Activated CD4-positive, alpha-beta memory T cell treated with anti-CD3 and anti-CD28 coated beads, Interleukin-2, amount 10 ng/mL, durations not matched to agents 7 days and 5 days (primary cell): ENCODE data around the gene ZBTB46. TPM values are rescaled to one million over a fixed set of nuclear protein-coding genes. Genes with fewer than 3 reads are reported as not detected.
"Not testable (repeated sequence)": the region's sequence is repeated elsewhere in the genome, so short reads cannot be mapped to it uniquely, and the experiment has no call there.

Source experiments
- CTCF ChIA-PET: fragments of 350-600 bp; sonication (Branson Sonifier 250); formaldehyde crosslinking; loops from one replicate; lab custom pipeline; 2021; ENCODE audit warnings: antibody characterized with exemption, inconsistent platforms; lab: Charles Lee
- POLR2A ChIA-PET: fragments of 350-600 bp; sonication (Branson Sonifier 250); formaldehyde crosslinking; loops from one replicate; lab custom pipeline; 2021; ENCODE audit warnings: antibody characterized with exemption; lab: Charles Lee
- DNase-seq: peaks from one replicate; pipeline ENCODE4 v3.0.0-alpha.2; 2020
- H3K27ac Mint-ChIP-seq: one replicate; pipeline ENCODE4 v1.8.0; 2021; ENCODE audit warnings: mild to moderate bottlenecking, mixed read lengths
- H3K27me3 Mint-ChIP-seq: one replicate; pipeline ENCODE4 v1.8.0; 2021; ENCODE audit warnings: mixed read lengths
- H3K36me3 Mint-ChIP-seq: one replicate; pipeline ENCODE4 v1.8.0; 2021; ENCODE audit warnings: low read depth, mixed read lengths
- H3K4me1 Mint-ChIP-seq: one replicate; pipeline ENCODE4 v1.8.0; 2021; ENCODE audit warnings: mixed read lengths
- H3K4me3 Mint-ChIP-seq: one replicate; pipeline ENCODE4 v1.8.0; 2021; ENCODE audit warnings: mild to moderate bottlenecking, mixed read lengths
- H3K9me3 Mint-ChIP-seq: one replicate; pipeline ENCODE4 v1.8.0; 2021; ENCODE audit warnings: mixed read lengths
- total RNA-seq, 2 experiments: library from RNA; stranded (reverse); gene quantifications; one replicate each; pipeline ENCODE4 v1.2.3, GENCODE V29; 2021

The ZBTB46 gene
- total RNA-seq, result under 1 TPM; 0.53 to 0.65 TPM

- ChIA-PET POLR2A (no interaction called here), CTCF (no interaction called here)
- H3K9me3 Mint-ChIP-seq, result no peaks in the 10 kb centered on the region
- peak within 1 kb of the TSS; percentile 53 for H3K27ac Mint-ChIP-seq
- H3K36me3 Mint-ChIP-seq, result peaks cover 4% of the 10 kb centered on the region
- peaks cover 48% of the 10 kb centered on the region for H3K27me3 Mint-ChIP-seq
- H3K4me1 Mint-ChIP-seq, result peaks cover 10% of the 10 kb centered on the region
- peak; percentile 39 for DNase-seq
- peak within 1 kb of the TSS; percentile 79 for H3K4me3 Mint-ChIP-seq
These were observed at the start of gene ZBTB46 for GRCh38 chr20:63830841-63831588. Gene ZBTB46, minus strand, starts transcription at chr20:63831264. Its CDS starts 40,507 bp downstream, at chr20:63790757.

GRCh38 chr20:63878899-63879663 is 48.0 kb upstream of the ZBTB46 start:
- no peaks in the 10 kb centered on the region for H3K9me3 Mint-ChIP-seq
- H3K4me3 Mint-ChIP-seq, result no peak overlapping the region
- DNase-seq, result no peak
- ChIA-PET CTCF (no interaction called here), POLR2A (interaction anchor here (0.6 kb wide), 1 partner anchor 14 kb away, joined by 4 read pairs; the partner anchor contains the start of gene TPD52L2)
- peaks cover 39% of the 10 kb centered on the region for H3K36me3 Mint-ChIP-seq
- peaks cover 12% of the 10 kb centered on the region for H3K4me1 Mint-ChIP-seq
- no peak overlapping the region for H3K27ac Mint-ChIP-seq
- H3K27me3 Mint-ChIP-seq, result no peaks in the 10 kb centered on the region

GRCh38 chr20:63877755-63878470 is 46.8 kb upstream of the ZBTB46 start:
- CTCF ChIA-PET, result no interaction called here
- peaks cover 21% of the 10 kb centered on the region for H3K4me1 Mint-ChIP-seq
- no peak for DNase-seq
- no peak overlapping the region for H3K4me3 Mint-ChIP-seq
- POLR2A ChIA-PET, result interaction anchor here (1.1 kb wide), 1 partner anchor 14 kb away, joined by 4 read pairs; no protein-coding TSS in a partner anchor
- H3K36me3 Mint-ChIP-seq, result peaks cover 41% of the 10 kb centered on the region
- H3K9me3 Mint-ChIP-seq, result no peaks in the 10 kb centered on the region
- no peaks in the 10 kb centered on the region for H3K27me3 Mint-ChIP-seq
- H3K27ac Mint-ChIP-seq, result no peak overlapping the region

- CTCF ChIA-PET, result no interaction called here
- H3K4me3 Mint-ChIP-seq, result no peak overlapping the region
These were observed 45.5 kb upstream of the ZBTB46 start for GRCh38 chr20:63876489-63877036.

GRCh38 chr20:63874241-63874640 is 43.2 kb upstream of the ZBTB46 start:
- Mint-ChIP-seq H3K36me3 (peaks cover 58% of the 10 kb centered on the region), H3K4me1 (peaks cover 34% of the 10 kb centered on the region), H3K27ac (peak overlapping the region; percentile 91)
- not testable (repeated sequence) for DNase-seq, H3K4me3 Mint-ChIP-seq, H3K9me3 Mint-ChIP-seq, H3K27me3 Mint-ChIP-seq
- ChIA-PET POLR2A (interaction anchor here (1.4 to 3.8 kb wide), 2 partner anchors 9 to 21 kb away, joined by 3 to 35 read pairs; partner anchors contain the start of gene TPD52L2), CTCF (interaction anchor here (0.9 kb wide), 1 partner anchor 20 kb away, joined by 3 read pairs; no protein-coding TSS in a partner anchor)

More at GRCh38 chr20:63876489-63877036, 45.5 kb upstream of the ZBTB46 start:
- no peak for DNase-seq
- Mint-ChIP-seq H3K9me3 (no peaks in the 10 kb centered on the region), H3K27me3 (no peaks in the 10 kb centered on the region), H3K27ac (no peak overlapping the region), H3K36me3 (peaks cover 45% of the 10 kb centered on the region), H3K4me1 (peaks cover 31% of the 10 kb centered on the region)
- POLR2A ChIA-PET, result interaction anchor here (0.7 to 3.8 kb wide), 3 partner anchors 12 to 339 kb away, joined by 4 to 35 read pairs (median 8); partner anchors contain the start of gene TPD52L2

- ChIA-PET CTCF (interaction anchor here (0.9 to 1.6 kb wide), 4 partner anchors 9 to 165 kb away, joined by 3 to 7 read pairs (median 4); no protein-coding TSS in a partner anchor), POLR2A (interaction anchor here (0.6 to 3.8 kb wide), 4 partner anchors 9 to 172 kb away, joined by 3 to 35 read pairs (median 3); partner anchors contain the start of gene TPD52L2)
- peak overlapping the region; percentile 18 for H3K4me3 Mint-ChIP-seq
- peaks cover 62% of the 10 kb centered on the region for H3K36me3 Mint-ChIP-seq
- H3K4me1 Mint-ChIP-seq, result peaks cover 37% of the 10 kb centered on the region
- no peaks in the 10 kb centered on the region for H3K9me3 Mint-ChIP-seq
- H3K27ac Mint-ChIP-seq, result peak overlapping the region; percentile 91
- peak; percentile 78 for DNase-seq
- H3K27me3 Mint-ChIP-seq, result no peaks in the 10 kb centered on the region
These were observed 42.5 kb upstream of the ZBTB46 start for GRCh38 chr20:63873477-63873971.

GRCh38 chr20:63868264-63868663 is 37.2 kb upstream of the ZBTB46 start:
- POLR2A ChIA-PET, result no interaction called here

GRCh38 chr20:63867042-63867441 is 36.0 kb upstream of the ZBTB46 start:
- H3K4me3 Mint-ChIP-seq, H3K27ac Mint-ChIP-seq, H3K9me3 Mint-ChIP-seq, H3K27me3 Mint-ChIP-seq, DNase-seq: not testable (repeated sequence)
- Mint-ChIP-seq H3K36me3 (peaks cover 38% of the 10 kb centered on the region), H3K4me1 (peaks cover 43% of the 10 kb centered on the region)
- ChIA-PET POLR2A (interaction anchor here (1.1 to 1.4 kb wide), 2 partner anchors 314 to 346 kb away, joined by 3 to 4 read pairs; no protein-coding TSS in a partner anchor), CTCF (interaction anchor here (0.6 to 0.7 kb wide), 3 partner anchors 9 to 62 kb away, joined by 3 read pairs; no protein-coding TSS in a partner anchor)

More at GRCh38 chr20:63868264-63868663, 37.2 kb upstream of the ZBTB46 start:
- peaks cover 41% of the 10 kb centered on the region for H3K36me3 Mint-ChIP-seq
- no peaks in the 10 kb centered on the region for H3K27me3 Mint-ChIP-seq
- H3K4me1 Mint-ChIP-seq, result peaks cover 51% of the 10 kb centered on the region
- CTCF ChIA-PET, result no interaction called here
- H3K27ac Mint-ChIP-seq, result peak overlapping the region; percentile 21
- peak overlapping the region; percentile 1 for H3K4me3 Mint-ChIP-seq
- no peak for DNase-seq
- no peaks in the 10 kb centered on the region for H3K9me3 Mint-ChIP-seq

DNA sequence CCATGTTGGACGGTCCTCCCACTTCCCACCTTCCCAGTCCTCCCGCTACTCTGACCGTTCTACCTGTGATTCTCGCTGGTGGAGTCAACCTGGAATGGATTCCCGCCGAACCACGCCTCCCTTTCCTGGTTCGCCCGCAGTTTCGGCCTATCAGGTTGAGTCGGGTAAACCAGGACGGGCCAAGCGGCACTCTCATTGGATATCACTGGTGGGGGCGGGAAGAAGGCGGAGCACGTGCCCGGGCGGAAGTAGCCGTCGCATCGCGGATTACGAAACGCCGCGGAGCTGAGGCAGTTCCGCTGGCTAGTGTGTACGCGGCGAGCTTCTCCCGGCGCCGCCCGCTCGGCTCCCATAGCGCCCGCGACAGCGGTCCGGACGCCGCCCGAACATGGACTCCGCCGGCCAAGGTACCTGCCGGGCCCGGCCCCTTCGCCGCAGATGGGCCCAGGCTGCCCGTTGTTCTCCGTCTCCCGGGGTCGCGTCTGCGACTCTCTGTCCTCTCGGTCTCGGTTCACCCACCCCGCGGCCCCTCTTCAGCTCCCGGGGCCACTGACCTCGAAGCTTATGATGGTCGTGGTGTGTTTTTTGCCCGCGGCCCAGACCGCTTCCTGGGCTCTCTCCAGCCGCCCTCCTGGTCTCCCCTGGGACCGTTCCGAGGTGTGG is 34.0 kb upstream of the ZBTB46 start, which contains the start of gene TPD52L2:
TSS of gene TPD52L2 (plus strand) at position 293 of the 663 bp plus-strand sequence. CDS start at position 389, 96 bp downstream.
- no peaks in the 10 kb centered on the region for H3K9me3 Mint-ChIP-seq

GRCh38 chr20:63864545-63864977 is 33.5 kb upstream of the ZBTB46 start:
- no peak for DNase-seq
- Mint-ChIP-seq H3K4me3 (peak overlapping the region; percentile 83), H3K36me3 (peaks cover 32% of the 10 kb centered on the region), H3K9me3 (no peaks in the 10 kb centered on the region), H3K27ac (peak overlapping the region; percentile 88), H3K4me1 (peaks cover 41% of the 10 kb centered on the region), H3K27me3 (no peaks in the 10 kb centered on the region)
- CTCF ChIA-PET, result interaction anchor here (0.9 to 3.8 kb wide), 15 partner anchors 9 to 326 kb away, joined by 3 to 29 read pairs (median 7); partner anchors contain the start of genes ARFRP1, HELZ2, PRPF6 and PTK6
- POLR2A ChIA-PET, result interaction anchor here (0.7 to 3.3 kb wide), 30 partner anchors 10 to 344 kb away, joined by 3 to 35 read pairs (median 5); partner anchors contain the start of genes ARFRP1, DNAJC5, GMEB2 and LIME1

More for the DNA sequence above, 34.0 kb upstream of the ZBTB46 start, which contains the start of gene TPD52L2:
- CTCF ChIA-PET, result interaction anchor here (0.6 to 3.8 kb wide), 15 partner anchors 31 to 369 kb away, joined by 3 to 29 read pairs (median 6); partner anchors contain the start of genes ARFRP1, HELZ2, PRPF6 and PTK6
- Mint-ChIP-seq H3K4me3 (peak within 1 kb of the TSS; percentile 83), H3K27ac (peak within 1 kb of the TSS; percentile 88), H3K36me3 (peaks cover 35% of the 10 kb centered on the region), H3K4me1 (peaks cover 41% of the 10 kb centered on the region), H3K27me3 (no peaks in the 10 kb centered on the region)
- DNase-seq, result peak; percentile 99
- POLR2A ChIA-PET, result interaction anchor here (0.5 to 3.3 kb wide), 32 partner anchors 10 to 344 kb away, joined by 3 to 35 read pairs (median 5); partner anchors contain the start of genes ARFRP1, DNAJC5, GMEB2 and LIME1
